Body of pancreas (tissue), 4 donors: ENCODE data around the gene CACTIN. TPM values are rescaled to one million over a fixed set of nuclear protein-coding genes. Genes with fewer than 3 reads are reported as not detected.

Experiments
- ATAC-seq: fragments of 150-250 bp; one replicate; pipeline ENCODE4 v1.9.1; 2016
- DNase-seq, 4 donors: peaks; one replicate each; pipeline ENCODE4 v3.0.0-alpha.2; 2019
- H3K27ac ChIP-seq, 4 donors: fragments of 200-600 bp; sonication (generic); 1 replicate in 3 of 4; 2 replicates in 1 of 4; pipeline versions ENCODE4 v1.5.1 to v1.6.1; 2016 to 2019; ENCODE audit warnings: mild to moderate bottlenecking in 1 of 4, mixed read lengths in 1 of 4, moderate library complexity in 1 of 4
- H3K27me3 ChIP-seq, 2 donors: fragments of 200-600 bp; sonication (generic); one replicate each; pipeline ENCODE4 v1.6.0; 2016; ENCODE audit warnings: mild to moderate bottlenecking in 1 of 2
- H3K36me3 ChIP-seq, 2 donors: fragments of 200-600 bp; sonication (generic); replicated peaks in 1 of 2; 2 replicates each; pipeline ENCODE4 v1.5.1; 2016; ENCODE audit warnings: low read depth in 2 of 2; ENCODE audit not compliant: insufficient read depth in 1 of 2
- H3K4me1 ChIP-seq: fragments of 200-600 bp; sonication (generic); one replicate; pipeline ENCODE4 v1.6.0; 2016
- H3K4me3 ChIP-seq, 2 donors: fragments of 200-600 bp; sonication (generic); 1 replicate in 1 of 2; 2 replicates in 1 of 2; pipeline ENCODE4 v1.5.1; 2016 to 2019
- H3K9me3 ChIP-seq, 3 donors: fragments of 200-600 bp; sonication (generic); 1 replicate in 2 of 3; 2 replicates in 1 of 3; pipeline ENCODE4 v1.5.1; 2016
- POLR2A ChIP-seq, 3 donors: fragments of 450-650 bp; IDR thresholded peaks; one replicate each; pipeline ENCODE4 v1.6.1; 2016; ENCODE audit warnings: antibody characterized with exemption in 3 of 3, mild to moderate bottlenecking in 2 of 3
- WGBS, 2 donors: methylation state at CpG; one replicate each; pipeline ENCODE4 v1.1.5; 2017; 5-methylcytosine and 5-hydroxymethylcytosine counted together
- intact Hi-C: fragments of 100-400 bp; cut with DNase I; formaldehyde crosslinking; loops from one replicate; pipeline ENCODE4 v1.15.1; 2023
- total RNA-seq, 2 donors: library from RNA; depleted of rRNA; stranded (reverse); fragments of >200 nt; gene quantifications; one replicate each; pipeline ENCODE4 v1.1.0, GENCODE V29; 2016
- TF ChIP-seq, protein P1 (sequence below), 7 experiments: fragments of 450-650 bp in 4 of 7; fragments of 200-600 bp in 3 of 7; sonication (generic) in 3 of 7; IDR thresholded peaks; one replicate each; pipeline ENCODE4 v1.5.1; 2016 to 2019; ENCODE audit warnings: antibody characterized with exemption in 7 of 7

The CACTIN gene
- total RNA-seq, 2 donors from 2014 or later = 16.3 to 23.4 TPM

DNA sequence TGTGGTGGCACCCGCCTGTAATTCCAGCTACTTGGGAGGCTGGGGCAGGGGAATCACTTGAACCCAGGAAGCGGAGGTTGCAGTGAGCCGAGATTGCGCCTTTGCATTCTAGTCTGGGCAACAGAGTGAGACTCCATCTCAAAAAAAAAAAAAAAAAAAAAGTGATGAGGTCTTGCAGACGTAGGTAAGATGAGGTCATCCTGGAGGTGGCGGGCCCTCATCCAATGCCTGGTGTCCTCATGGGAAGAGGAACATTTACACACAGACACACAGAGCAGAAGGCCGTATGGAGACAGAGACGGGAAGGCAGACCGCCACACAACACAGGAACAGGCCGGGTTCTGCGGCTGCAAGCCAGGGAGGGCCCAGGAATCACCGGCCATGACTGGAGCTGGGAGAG is 4.4 kb downstream of the CACTIN start:
- H3K27me3 ChIP-seq = no peaks in the 10 kb centered on the region
- H3K4me3 ChIP-seq = no peak overlapping the region
- ATAC-seq = no peak
- no peak for TF ChIP-seq POLR2A (IDR thresholded peaks at IDR 0.05)
- TF ChIP-seq, protein P1, sequence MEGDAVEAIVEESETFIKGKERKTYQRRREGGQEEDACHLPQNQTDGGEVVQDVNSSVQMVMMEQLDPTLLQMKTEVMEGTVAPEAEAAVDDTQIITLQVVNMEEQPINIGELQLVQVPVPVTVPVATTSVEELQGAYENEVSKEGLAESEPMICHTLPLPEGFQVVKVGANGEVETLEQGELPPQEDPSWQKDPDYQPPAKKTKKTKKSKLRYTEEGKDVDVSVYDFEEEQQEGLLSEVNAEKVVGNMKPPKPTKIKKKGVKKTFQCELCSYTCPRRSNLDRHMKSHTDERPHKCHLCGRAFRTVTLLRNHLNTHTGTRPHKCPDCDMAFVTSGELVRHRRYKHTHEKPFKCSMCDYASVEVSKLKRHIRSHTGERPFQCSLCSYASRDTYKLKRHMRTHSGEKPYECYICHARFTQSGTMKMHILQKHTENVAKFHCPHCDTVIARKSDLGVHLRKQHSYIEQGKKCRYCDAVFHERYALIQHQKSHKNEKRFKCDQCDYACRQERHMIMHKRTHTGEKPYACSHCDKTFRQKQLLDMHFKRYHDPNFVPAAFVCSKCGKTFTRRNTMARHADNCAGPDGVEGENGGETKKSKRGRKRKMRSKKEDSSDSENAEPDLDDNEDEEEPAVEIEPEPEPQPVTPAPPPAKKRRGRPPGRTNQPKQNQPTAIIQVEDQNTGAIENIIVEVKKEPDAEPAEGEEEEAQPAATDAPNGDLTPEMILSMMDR (IDR thresholded peaks at IDR 0.05) = no peak
- H3K27ac ChIP-seq = no peak overlapping the region
- H3K36me3 ChIP-seq = peaks cover 0 to 2% of the 10 kb centered on the region in 2 donors
- 80 to 95% methylated on average over 12 of the region's 12 CpGs for WGBS, 2 donors
- no peaks in the 10 kb centered on the region for H3K9me3 ChIP-seq
- H3K4me1 ChIP-seq = peaks cover 25% of the 10 kb centered on the region
- intact Hi-C loops = no loop called here
- no peak for DNase-seq

GRCh38 chr19:3621689-3622088 is 4.9 kb downstream of the CACTIN start:
- intact Hi-C loops = no loop called here
- Histone ChIP-seq H3K27me3 (no peaks in the 10 kb centered on the region), H3K4me1 (peaks cover 23% of the 10 kb centered on the region), H3K27ac (no peak overlapping the region), H3K9me3 (no peaks in the 10 kb centered on the region), H3K4me3 (no peak overlapping the region), H3K36me3 (peaks cover 0 to 2% of the 10 kb centered on the region in 2 donors)
- WGBS, 2 donors = 90 to 96% methylated on average over 8 to 12 of the region's 15 CpGs
- TF ChIP-seq, protein P1 (IDR thresholded peaks at IDR 0.05) = no peak
- TF ChIP-seq POLR2A (IDR thresholded peaks at IDR 0.05) = no peak
- no peak for ATAC-seq
- DNase-seq = no peak

GRCh38 chr19:3620817-3621547 is 5.6 kb downstream of the CACTIN start:
- TF ChIP-seq POLR2A (IDR thresholded peaks at IDR 0.05) = no peak
- TF ChIP-seq, protein P1 (IDR thresholded peaks at IDR 0.05) = no peak
- peaks cover 21% of the 10 kb centered on the region for H3K4me1 ChIP-seq
- 83 to 90% methylated on average over 4 to 24 of the region's 24 CpGs for WGBS, 2 donors
- no peak for DNase-seq
- no peaks in the 10 kb centered on the region for H3K27me3 ChIP-seq
- H3K9me3 ChIP-seq = no peaks in the 10 kb centered on the region
- peaks cover 0 to 2% of the 10 kb centered on the region in 2 donors for H3K36me3 ChIP-seq
- H3K27ac ChIP-seq = no peak overlapping the region
- intact Hi-C loops = no loop called here
- no peak overlapping the region for H3K4me3 ChIP-seq
- ATAC-seq = no peak

GRCh38 chr19:3620145-3620816 is 6.3 kb downstream of the CACTIN start:
- intact Hi-C loops = no loop called here
- peaks cover 14% of the 10 kb centered on the region for H3K4me1 ChIP-seq
- WGBS, 2 donors = 84 to 85% methylated on average over 11 to 19 of the region's 19 CpGs
- ATAC-seq (no peak), DNase-seq (no peak)
- TF ChIP-seq, protein P1 (IDR thresholded peaks at IDR 0.05) = no peak
- TF ChIP-seq POLR2A (IDR thresholded peaks at IDR 0.05) = no peak
- H3K4me3 ChIP-seq = no peak overlapping the region
- H3K27me3 ChIP-seq = no peaks in the 10 kb centered on the region
- H3K27ac ChIP-seq = no peak overlapping the region
- H3K36me3 ChIP-seq = peaks cover 0 to 2% of the 10 kb centered on the region in 2 donors
- no peaks in the 10 kb centered on the region for H3K9me3 ChIP-seq
